Panc1 (cell line): Measurements from ENCODE around the gene MRPS18A. TPM values are rescaled to one million over a fixed set of nuclear protein-coding genes. Genes with fewer than 3 reads are reported as not detected.

ENCODE experiments used
- ATAC-seq: fragments of 200-7000 bp; cut with Tn5 transposase; 2 replicates; pipeline ENCODE4 v1.9.1; 2020; ENCODE audit warnings: mild to moderate bottlenecking, moderate library complexity
- BruUV-seq: library from RNA; stranded (reverse); fragments of 400-500 nt; replicated peaks from 2 replicates; lab custom pipeline; 2021; lab: Mats Ljungman, UMichigan
- CTCF ChIA-PET: fragments of 300-600 bp; sonication (Branson Sonifier 250); formaldehyde crosslinking; loops from one replicate; lab custom pipeline; 2022; ENCODE audit warnings: antibody characterized with exemption; lab: Charles Lee
- POLR2A ChIA-PET: fragments of 300-600 bp; sonication (Branson Sonifier 250); formaldehyde crosslinking; loops from one replicate; lab custom pipeline; 2022; ENCODE audit warnings: antibody characterized with exemption; lab: Charles Lee
- DNase-seq: peaks from one replicate; pipeline ENCODE4 v3.0.0-alpha.2; 2010; ENCODE audit warnings: low read depth, low spot score
- H3K27ac ChIP-seq: 2 replicates; pipeline ENCODE4 v1.5.1; 2011; ENCODE audit warnings: mild to moderate bottlenecking, low read length, inconsistent platforms
- H3K27me3 ChIP-seq: fragments of 200-500 bp; sonication (Bioruptor generic); 2 replicates; pipeline ENCODE4 v1.6.0; 2014; ENCODE audit warnings: low read length, inconsistent platforms; ENCODE audit not compliant: control insufficient read depth, insufficient read depth
- H3K36me3 ChIP-seq: fragments of 200-500 bp; sonication (Bioruptor generic); 2 replicates; pipeline ENCODE4 v1.5.1; 2014; ENCODE audit warnings: inconsistent platforms, mild to moderate bottlenecking, low read length, moderate library complexity; ENCODE audit not compliant: control insufficient read depth, insufficient read depth
- H3K4me1 ChIP-seq: 2 replicates; pipeline ENCODE4 v1.5.1; 2011; ENCODE audit warnings: inconsistent platforms, mild to moderate bottlenecking, low read length, moderate library complexity; ENCODE audit not compliant: control insufficient read depth, insufficient read depth
- H3K4me3 ChIP-seq, 2 experiments: 2 replicates each; pipeline ENCODE4 v1.5.1; 2011 to 2012; ENCODE audit warnings: low read depth in 2 of 2, low read length in 2 of 2, mild to moderate bottlenecking in 2 of 2, inconsistent platforms in 1 of 2, moderate library complexity in 1 of 2
- H3K9me3 ChIP-seq: fragments of 200-500 bp; sonication (Bioruptor generic); 2 replicates; pipeline ENCODE4 v1.5.1; 2014; ENCODE audit warnings: low read depth, mild to moderate bottlenecking, inconsistent platforms, low read length, moderate library complexity; ENCODE audit not compliant: control insufficient read depth, insufficient read depth
- POLR2AphosphoS5 ChIP-seq: IDR thresholded peaks from 2 replicates; pipeline ENCODE4 v1.6.1; 2012; ENCODE audit warnings: mild to moderate bottlenecking, low read depth, low read length, moderate library complexity
- REST ChIP-seq, 2 experiments: IDR thresholded peaks; 2 replicates each; pipeline ENCODE4 v1.6.1; 2011 to 2012; ENCODE audit warnings: low read depth in 2 of 2, control low read depth in 1 of 2, low read length in 1 of 2, mild to moderate bottlenecking in 1 of 2, moderate library complexity in 1 of 2; ENCODE audit not compliant: insufficient read depth in 1 of 2
- SIN3A ChIP-seq: IDR thresholded peaks from 2 replicates; pipeline ENCODE4 v1.6.1; 2012; ENCODE audit warnings: low read depth, mild to moderate bottlenecking, low read length, moderate library complexity, borderline replicate concordance; ENCODE audit not compliant: insufficient read depth
- TCF7L2 ChIP-seq: IDR thresholded peaks from 2 replicates; pipeline ENCODE4 v1.6.1; 2011; ENCODE audit warnings: mild to moderate bottlenecking, low read depth, low read length, inconsistent platforms
- in situ Hi-C: cut with HindIII; loops from 2 replicates; pipeline ENCODE4 v1.10.0; 2016; ENCODE audit warnings: low sequenced_read_pairs, low pct_unique_long_range_greater_than_20kb
- intact Hi-C: fragments of 100-400 bp; cut with micrococcal nuclease; formaldehyde crosslinking; loops from one replicate; pipeline ENCODE4 v1.10.0; 2022; ENCODE audit not compliant: unreplicated experiment
- total RNA-seq: library from RNA; stranded (reverse); gene quantifications from one replicate; pipeline ENCODE4 v1.2.1, GENCODE V29; 2021; ENCODE audit not compliant: unreplicated experiment
- TF ChIP-seq, protein P1 (sequence below): fragments of 450-650 bp; IDR thresholded peaks from 2 replicates; pipeline ENCODE4 v1.5.1; 2017; ENCODE audit warnings: mild to moderate bottlenecking

The MRPS18A gene
- total RNA-seq, 1 experiment from 2014 or later, result 45.8 TPM

DNA sequence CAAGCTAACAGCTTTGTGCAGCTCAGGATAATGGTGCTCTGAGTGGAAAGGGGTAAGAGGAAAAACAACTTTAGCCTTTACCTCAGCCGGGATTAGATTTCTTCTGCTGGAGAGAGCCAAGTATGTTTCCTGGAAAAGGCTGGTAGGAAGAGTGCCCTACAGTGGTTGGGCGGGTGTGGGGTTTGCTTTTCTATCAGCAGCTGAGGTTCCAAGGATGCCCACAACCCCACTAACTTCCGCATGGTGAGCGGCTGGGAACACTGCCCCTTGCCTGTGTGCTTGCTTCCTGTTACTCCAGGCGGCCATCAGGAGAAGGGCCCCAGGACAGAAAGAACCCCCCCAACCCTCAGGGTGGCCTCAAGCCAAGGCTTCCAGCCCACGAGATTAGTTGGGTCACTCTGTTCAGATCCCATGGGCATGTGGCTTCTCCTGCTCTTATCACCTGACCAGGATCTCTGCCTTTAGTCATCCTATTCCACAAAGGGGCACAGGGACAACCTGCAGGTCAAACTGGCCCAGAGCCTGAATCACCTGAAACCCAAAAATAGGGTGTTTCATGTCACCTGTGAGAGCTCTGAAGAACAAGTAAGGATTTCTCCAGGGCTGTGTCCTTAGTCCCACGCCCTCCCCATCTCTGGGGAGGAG, 10.5 kb downstream of the MRPS18A start:
- Histone ChIP-seq H3K9me3 (no peaks in the 10 kb centered on the region), H3K4me3 (no peak overlapping the region), H3K27ac (no peak overlapping the region), H3K36me3 (peaks cover 10% of the 10 kb centered on the region), H3K4me1 (no peaks in the 10 kb centered on the region), H3K27me3 (no peaks in the 10 kb centered on the region)
- intact Hi-C loops (no loop called here), in situ Hi-C loops (no loop called here)
- CTCF ChIA-PET, result no interaction called here
- POLR2A ChIA-PET, result no interaction called here
- no peak for ATAC-seq
- no peak for TF ChIP-seq REST (IDR thresholded peaks at IDR 0.05; ENCODE audit: insufficient read depth in 1 of 2, low read depth in 2 of 2, low read length in 1 of 2)
- TF ChIP-seq, protein P1, sequence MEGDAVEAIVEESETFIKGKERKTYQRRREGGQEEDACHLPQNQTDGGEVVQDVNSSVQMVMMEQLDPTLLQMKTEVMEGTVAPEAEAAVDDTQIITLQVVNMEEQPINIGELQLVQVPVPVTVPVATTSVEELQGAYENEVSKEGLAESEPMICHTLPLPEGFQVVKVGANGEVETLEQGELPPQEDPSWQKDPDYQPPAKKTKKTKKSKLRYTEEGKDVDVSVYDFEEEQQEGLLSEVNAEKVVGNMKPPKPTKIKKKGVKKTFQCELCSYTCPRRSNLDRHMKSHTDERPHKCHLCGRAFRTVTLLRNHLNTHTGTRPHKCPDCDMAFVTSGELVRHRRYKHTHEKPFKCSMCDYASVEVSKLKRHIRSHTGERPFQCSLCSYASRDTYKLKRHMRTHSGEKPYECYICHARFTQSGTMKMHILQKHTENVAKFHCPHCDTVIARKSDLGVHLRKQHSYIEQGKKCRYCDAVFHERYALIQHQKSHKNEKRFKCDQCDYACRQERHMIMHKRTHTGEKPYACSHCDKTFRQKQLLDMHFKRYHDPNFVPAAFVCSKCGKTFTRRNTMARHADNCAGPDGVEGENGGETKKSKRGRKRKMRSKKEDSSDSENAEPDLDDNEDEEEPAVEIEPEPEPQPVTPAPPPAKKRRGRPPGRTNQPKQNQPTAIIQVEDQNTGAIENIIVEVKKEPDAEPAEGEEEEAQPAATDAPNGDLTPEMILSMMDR, result no peak
- TF ChIP-seq SIN3A, result no peak
- no peak for TF ChIP-seq POLR2AphosphoS5
- TF ChIP-seq TCF7L2, result no peak
- no peak for DNase-seq
- no TSS peak for BruUV-seq

DNA sequence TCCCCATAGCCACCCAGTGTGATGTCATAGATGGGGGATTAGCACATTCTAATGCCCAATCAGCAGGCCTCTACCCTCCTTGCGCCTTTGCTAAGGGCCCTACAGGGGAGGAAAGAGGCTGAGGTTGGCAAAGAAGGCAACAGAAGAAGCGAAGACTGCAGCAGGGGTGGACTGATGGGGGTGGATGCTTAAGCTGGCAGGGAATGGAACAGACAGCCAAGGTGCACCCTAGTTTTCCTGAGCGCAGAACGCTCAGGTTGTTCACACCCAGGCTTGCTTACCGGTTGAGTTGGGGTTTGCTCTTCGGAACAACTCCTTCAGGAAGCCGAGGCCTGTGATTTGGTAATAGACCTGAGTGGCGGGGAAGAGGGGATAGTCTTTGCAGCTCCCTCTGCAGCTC, 12.7 kb downstream of the MRPS18A start:
- intact Hi-C loops (no loop called here), in situ Hi-C loops (no loop called here)
- Histone ChIP-seq H3K36me3 (peaks cover 10% of the 10 kb centered on the region), H3K9me3 (no peaks in the 10 kb centered on the region), H3K27me3 (no peaks in the 10 kb centered on the region), H3K4me3 (no peak overlapping the region), H3K27ac (no peak overlapping the region), H3K4me1 (no peaks in the 10 kb centered on the region)
- ATAC-seq (no peak), DNase-seq (no peak)
- POLR2A ChIA-PET, result interaction anchor here (0.7 kb wide), 1 partner anchor 132 kb away, joined by 4 read pairs; no protein-coding TSS in a partner anchor
- no TSS peak for BruUV-seq
- TF ChIP-seq SIN3A (no peak), TCF7L2 (no peak), REST (IDR thresholded peaks at IDR 0.05; ENCODE audit: insufficient read depth in 1 of 2, low read depth in 2 of 2, low read length in 1 of 2) (no peak), POLR2AphosphoS5 (no peak)
- TF ChIP-seq, protein P1, result no peak
- CTCF ChIA-PET, result no interaction called here
